GM12801 (cell line): ENCODE data around the gene STK24.

Experiments used
- CTCF ChIP-seq: IDR thresholded peaks from one replicate; pipeline ENCODE4 v1.5.1; 2011; ENCODE audit warnings: control low read depth; ENCODE audit not compliant: insufficient read length; ENCODE audit errors: extremely low read depth

The STK24 gene

GRCh38 chr13:98537306-98537705 lies 39.6 kb downstream of the STK24 start:
- TF ChIP-seq CTCF = no peak

- no peak for TF ChIP-seq CTCF
Observed at GRCh38 chr13:98536729-98537128, 40.2 kb downstream of the STK24 start.

- TF ChIP-seq CTCF = no peak
Observed at GRCh38 chr13:98535501-98536354, 41.2 kb downstream of the STK24 start.

- no peak for TF ChIP-seq CTCF
Observed at GRCh38 chr13:98534821-98535220, 42.1 kb downstream of the STK24 start.

- TF ChIP-seq CTCF = no peak
Observed at GRCh38 chr13:98533912-98534311, 43.0 kb downstream of the STK24 start.

GRCh38 chr13:98532254-98532653 lies 44.7 kb downstream of the STK24 start:
- TF ChIP-seq CTCF = no peak

GRCh38 chr13:98530217-98530616 lies 46.7 kb downstream of the STK24 start:
- no peak for TF ChIP-seq CTCF

- no peak for TF ChIP-seq CTCF
Observed at GRCh38 chr13:98529171-98529570, 47.7 kb downstream of the STK24 start.
